C1 segment of cervical spinal cord (tissue), 14 donors: ENCODE data around the gene PPM1H.
A peak's percentile ranks its signal among the peaks of the same experiment; 100 is the strongest.
"Not testable (repeated sequence)": the region's sequence is repeated elsewhere in the genome, so short reads cannot be mapped to it uniquely, and the experiment has no call there.

Experiments
- DNase-seq, 14 donors: peaks; one replicate each; lab custom pipeline; 2025; lab: John Stamatoyannopoulos, UW

PPM1H gene

DNA sequence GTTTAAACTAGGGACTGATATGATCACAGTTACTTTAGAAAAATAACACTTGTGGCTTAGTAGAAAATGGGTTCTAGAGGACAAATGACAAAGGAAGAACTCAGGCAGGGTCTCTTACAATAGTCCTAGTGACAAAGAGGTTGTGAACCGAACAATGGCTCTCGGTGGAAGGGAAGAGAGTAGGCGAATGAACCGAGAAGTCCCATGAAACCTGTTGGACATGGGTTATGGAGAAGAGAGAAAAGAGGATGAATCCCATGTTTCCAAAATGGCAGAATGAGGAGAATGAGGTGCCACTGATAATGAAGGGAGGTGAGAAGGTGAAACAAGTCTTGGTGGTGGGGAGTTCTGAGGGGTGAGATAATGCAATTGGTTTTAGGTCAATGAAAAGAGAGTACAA, 94.1 kb downstream of the PPM1H start:
- DNase-seq: no peak

DNA sequence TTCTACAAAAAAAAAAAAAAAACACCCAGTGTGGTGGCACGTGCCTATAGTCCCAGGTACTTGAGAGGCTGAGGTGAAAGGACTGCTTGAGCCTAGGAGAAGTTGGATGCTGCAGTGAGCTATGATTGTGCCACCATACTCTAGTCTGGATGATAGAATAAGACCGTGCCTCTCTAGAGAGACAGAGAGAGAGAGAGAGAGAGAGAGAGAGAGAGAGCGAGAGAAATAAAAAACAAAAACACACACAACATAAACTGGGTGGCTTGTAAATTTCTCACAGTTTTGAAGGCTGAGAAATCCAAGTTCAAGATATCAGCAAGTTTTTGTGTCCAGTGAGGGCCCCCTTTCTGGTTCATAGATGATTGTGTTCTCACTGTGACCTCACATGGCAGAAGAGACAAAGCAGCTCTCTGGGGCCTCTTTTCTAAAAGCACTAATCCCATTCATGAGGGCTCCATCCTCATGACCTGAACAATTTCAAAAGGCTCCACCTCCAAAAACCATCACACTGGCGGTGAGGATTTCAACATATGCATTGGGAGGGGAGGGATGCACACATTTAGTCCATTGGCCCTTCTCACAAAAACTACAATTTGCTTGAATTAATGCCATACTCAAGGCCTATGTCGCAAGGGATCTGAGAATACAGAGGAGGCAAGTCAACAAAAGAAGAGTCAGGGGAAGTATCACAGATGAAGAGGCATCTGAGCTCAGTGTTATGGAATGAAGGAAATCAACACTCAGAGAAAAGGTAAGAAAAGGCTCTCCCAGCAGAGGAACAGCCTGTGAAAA, 94.9 kb downstream of the PPM1H start:
- no peak for DNase-seq

DNA sequence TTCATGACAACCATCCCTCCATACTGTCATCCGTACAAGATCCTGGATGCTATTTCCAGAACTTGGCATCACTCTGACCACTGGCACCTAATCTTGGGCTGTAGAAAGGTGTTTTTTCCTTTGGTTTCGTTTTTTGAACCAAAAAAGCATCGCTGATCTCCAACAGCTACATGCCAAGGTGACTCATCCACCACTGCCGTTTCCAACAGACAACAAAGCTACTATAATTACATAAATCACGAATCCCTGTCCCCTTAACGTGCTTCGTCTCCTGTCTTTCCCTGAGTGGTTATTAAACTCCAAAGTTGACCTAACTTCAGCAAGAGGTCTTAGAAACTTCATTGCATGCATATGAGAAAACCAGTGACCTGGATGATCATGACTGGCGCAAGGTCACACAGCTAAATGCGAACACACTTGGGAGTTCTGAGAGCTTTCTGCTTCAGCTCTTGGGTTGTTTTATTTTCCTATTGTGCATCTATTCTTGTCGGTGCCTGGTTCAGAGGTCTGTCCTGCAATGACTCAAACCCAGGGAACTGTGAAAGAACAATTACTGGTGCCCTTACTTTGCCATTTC, 99.9 kb downstream of the PPM1H start:
- peak in 2 of 14 donors; percentile 51 to 97 for DNase-seq

DNA sequence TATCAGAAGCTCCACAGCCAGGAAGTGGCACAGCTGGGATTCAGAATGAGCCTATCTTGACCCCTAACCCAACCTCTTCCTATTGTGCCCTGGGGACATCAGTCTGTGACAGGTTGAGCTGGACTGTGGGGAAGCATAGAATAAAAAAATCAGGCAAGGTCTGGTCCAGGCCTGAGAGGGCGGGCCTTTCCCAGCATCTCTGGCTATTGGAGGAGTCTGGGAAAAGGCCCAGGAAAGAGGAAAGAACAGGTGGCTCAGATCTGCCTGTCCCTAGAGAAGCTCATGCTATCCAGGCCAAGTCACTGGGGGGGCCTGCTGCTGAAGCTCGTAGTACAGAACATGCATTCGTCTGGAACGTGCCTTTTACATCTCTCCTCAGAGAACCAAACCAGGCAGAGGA, 100.5 kb downstream of the PPM1H start:
- DNase-seq: peak in 3 of 14 donors; percentile 45 to 99 (median 51)

DNA sequence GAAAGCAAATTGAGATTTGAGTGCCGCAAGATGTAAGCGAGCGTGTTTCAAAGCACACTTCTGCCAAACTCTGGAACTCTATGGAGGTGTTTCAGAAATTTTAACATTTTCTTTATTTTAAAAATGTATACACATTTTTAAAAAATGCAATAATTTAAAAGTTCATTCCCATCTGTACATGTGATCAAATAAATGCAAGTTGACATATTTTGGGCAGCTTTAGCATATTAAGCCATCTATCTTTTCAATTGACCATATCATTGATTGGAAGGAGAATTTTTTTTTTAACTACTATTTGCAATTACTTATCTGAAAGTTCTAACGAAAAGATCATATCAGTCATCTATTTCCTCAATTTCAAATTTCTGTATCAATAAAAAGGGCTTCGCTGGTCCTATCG, 101.3 kb downstream of the PPM1H start:
- no peak for DNase-seq

DNA sequence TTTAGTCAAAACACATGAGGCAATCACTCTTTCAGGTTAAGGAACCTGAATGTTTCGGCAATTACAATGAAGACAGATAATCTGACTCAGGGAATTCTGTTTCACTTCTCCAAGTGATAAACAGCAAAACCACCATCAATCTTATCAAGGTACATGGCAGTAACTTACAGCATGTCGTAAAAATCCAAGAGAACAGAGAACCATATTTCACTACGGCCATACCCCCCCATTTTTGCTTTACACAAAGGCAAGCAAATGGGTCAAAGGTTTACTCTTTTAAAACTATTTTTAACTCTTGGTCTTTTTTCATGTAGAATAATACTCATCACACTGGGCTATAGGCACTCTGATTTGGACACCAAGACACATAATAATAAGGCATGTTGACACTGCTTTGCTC, 102.4 kb downstream of the PPM1H start:
- peak in 1 of 14 donors; percentile 54 for DNase-seq

DNA sequence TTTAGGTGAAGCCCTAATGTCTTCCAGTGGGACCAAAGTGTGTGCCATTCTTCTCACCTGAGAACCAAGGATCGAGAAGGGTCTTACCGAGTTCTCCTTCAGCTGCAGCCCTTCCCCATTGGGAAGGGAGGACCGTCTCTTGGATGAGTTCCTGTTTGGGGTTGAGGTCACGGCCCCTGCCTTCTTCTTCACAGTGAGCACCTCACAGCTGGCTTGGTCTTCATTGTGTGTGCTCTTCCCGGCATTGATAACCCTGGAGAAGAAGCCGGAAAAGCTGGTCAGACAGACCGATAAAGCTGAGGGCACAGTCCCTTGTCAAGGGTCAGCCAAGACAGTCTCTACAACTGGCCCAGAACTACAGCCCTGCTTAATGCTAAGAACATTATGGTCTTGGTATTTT, 102.9 kb downstream of the PPM1H start:
- DNase-seq: no peak

DNA sequence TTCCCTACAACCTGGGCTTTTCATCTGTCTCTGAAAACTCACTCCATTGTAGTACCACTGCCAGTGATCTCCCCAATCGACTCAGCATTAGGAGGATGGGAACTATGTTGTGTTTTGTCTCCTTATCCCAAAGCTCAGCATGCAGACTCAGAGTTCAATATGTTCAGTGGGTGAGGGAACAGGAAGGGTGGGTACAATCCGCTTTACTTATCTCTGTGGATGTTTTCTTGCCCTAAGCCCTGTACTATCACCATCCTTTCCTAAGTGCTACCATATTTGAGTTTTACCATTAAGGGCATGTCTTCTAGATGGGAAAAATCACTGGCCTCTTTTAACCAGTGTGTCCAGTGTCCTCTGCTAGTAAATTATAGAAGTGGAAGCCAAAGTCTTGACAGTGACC, 107.1 kb downstream of the PPM1H start:
- DNase-seq: no peak

DNA sequence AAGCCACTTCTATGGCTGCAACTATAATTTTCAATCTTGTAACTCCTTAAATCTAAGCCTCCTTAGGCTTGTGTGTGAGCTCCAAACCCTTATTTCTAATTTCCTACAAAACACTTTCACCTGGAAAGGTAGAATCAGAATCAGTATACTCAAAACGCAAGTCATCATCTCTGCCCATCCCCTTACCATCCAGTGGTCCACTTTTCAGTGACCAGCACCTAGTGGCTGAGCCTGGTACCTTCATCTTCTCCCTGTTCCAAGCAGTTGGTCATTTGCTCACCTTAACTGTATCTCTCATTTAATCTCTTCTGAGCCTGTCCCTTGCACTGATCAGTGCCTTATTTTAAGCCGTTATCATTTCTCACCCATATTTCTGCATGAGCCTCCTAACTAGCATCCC, 107.9 kb downstream of the PPM1H start:
- DNase-seq: no peak

DNA sequence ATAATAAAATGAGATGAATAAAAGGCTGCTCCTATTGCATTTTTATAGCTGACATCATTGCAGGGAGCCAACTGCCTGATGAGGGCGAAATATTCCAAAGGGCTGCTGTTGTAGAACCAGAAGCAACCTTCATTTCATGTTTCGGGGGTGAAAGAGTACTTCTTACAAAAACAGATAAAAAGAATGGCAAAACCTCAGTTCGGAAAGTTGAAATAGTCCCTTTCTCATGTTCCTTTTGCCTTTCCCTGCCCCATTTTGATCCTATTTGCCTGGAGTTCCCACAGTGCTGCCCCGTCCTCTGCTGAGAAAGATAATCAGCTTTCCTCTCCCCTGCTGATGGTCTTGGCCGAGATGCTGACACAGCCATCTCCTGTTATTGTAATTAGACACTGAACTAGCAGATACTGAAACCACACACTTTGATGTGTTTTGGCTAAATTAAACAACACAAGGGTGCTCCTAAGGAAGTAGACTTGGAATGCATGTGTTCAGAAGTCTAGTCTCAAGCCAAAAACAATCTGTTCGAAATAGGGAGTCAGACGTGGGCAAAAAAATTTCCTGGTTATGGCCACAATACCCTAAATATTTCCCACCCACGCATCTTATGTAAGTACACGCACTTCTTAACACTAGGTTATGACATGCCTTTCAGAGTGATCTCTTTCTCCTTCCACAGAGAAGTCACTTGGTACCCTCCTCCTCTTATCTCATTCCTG, 117.2 kb downstream of the PPM1H start:
- peak in 9 of 14 donors; percentile 7 to 91 (median 29) for DNase-seq

DNA sequence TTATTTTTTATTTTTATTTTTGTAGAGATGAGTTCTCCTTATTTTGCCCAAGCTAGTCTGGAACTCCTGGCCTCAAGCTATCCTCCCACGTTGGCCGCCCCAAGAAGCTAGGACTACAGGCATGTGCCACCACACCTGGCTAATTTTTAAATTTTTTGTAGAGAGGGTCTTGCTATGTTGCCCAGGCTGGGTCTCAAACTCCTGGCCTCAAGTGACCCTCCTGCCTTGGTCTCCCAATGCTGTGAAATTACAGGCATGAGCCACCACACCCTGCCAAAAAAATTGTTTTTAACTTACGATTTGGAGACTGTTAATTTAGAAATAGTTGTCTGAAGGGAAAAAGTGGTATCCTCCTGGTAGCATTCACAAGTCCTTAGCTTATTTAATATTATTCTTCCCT, 120.7 kb downstream of the PPM1H start:
- no peak for DNase-seq

DNA sequence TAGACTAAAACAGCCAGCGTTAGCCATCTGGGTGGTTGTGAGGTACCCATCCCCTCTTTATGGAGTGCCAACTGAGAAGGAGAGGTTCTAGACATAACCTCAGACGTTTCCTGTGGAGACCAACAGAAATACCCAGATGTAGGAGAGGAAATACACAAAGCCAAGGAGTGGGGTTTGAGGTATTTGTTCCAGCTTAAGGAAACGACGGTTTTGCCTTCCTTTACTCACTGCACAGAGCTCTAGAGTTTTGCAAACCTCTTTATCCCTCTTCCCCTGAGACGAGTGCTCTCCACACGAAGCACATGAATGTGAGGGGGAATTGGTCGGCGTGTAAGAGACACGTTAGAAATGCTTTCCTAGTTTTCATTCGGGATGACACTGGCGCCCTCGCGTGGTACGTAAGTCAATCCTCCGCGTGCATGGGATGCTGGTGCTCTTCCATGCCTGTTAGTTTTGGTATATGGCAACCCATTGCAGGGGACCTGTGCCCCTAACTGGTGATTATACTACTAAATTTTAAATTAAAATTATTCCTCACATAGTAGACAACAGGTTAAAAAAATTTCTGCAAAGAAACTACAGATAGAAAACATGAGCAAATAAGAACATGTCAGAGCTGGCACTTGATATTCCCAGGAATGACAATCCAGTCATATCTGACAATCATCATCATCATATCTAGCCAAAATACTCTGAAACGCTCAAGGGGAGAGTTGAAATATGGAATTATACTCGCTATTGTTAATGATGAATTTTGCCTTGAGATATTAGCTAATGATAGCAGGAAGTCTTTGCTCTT, 121.7 kb downstream of the PPM1H start:
- DNase-seq: peak in 11 of 14 donors; percentile 5 to 57 (median 24)

DNA sequence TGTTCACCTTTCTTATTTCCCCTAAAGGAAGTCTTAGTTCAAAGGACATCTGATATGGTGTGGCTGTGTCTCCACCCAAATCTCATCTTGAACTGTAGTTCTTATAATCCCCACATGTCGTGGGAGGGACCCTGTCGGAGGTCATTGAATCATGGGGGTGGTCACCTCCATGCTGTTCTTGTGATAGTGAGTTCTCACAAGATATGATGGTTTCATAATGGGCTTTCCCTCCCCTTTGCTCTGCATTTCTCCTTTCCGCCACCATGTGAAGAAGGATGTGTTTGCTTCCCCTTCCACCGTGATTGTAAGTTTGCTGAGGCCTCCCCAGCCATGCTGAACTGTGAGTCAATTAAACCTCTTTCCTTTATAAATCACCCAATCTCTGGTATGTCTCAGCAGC, 123.5 kb downstream of the PPM1H start:
- not testable (repeated sequence) for DNase-seq

DNA sequence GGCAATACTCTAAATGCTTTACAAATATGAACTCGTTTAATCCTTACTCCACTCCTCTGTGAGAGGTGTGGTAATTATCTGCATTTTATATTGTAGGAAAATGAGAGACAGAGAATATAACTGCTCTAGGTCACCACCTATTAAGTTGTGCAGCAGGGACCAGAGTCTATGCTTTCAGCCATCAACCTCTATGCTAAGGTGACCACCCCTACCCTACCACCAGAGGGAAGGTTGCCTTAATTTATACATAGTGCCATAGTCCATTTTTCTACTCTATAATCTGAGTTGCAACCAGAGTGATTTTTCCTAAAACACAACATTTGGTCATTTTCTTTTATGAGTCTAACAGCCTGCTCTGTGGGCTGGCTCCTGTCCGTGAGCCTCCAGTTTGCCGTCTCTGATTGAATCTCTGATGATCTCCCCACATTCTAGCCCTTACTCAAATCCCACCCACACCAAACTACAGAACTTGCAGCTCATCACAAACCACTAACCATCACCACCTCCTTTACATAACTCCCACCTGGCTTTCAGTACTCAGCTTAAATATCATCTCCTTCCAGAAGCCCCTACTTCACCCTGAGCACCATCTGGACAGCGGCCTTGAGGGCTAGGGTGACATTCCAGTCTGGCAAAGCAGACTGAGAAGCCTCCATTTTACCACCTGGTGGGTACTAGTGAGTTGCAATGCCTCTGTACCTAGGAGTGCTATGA, 126.6 kb downstream of the PPM1H start:
- no peak for DNase-seq

DNA sequence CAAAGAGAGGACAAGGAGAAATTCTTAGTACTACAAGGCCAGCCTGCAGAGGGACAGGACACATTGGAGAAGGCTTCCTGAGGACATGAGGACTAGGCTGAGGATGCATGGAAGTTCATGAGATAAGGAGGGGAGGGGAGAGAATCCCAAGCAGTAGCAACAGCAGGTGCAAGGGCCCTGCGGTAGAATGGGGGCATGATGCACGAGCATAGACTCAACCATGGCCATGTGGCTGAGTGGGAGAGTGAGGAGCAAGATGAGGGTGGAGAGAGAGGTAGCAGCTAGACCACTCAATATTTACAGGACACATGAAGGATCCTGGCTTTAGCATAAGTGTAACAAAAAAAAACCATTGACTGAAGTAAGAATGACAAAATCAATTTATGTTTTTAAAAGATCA, 128.1 kb downstream of the PPM1H start:
- no peak for DNase-seq

DNA sequence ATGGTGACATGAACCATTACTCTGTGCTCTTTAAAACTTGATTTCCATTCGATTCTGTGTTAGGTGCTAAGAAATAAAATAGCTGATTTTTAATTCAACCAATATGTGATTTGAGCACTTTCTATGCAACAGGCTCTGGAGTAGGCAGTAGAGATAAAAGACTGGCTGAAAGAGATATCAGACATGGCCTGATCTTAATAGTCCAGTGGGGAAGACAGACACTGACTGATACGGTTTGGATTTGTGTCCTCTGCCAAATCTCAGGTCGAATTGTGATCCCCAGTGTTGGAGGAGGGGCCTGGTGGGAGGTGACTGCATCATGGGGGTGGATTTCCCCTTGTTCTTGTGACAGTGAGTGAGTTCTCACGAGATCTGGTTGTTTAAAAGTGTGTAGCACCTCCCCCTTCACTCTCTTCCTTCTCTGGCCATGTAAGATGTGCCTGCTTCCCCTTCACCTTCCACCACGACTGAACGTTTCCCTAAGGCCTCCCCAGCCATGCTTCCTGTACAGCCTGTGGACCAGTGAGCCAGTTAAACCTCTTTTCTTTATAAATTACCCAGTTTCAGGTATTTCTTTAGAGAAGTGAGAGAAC, 128.6 kb downstream of the PPM1H start:
- no peak for DNase-seq

DNA sequence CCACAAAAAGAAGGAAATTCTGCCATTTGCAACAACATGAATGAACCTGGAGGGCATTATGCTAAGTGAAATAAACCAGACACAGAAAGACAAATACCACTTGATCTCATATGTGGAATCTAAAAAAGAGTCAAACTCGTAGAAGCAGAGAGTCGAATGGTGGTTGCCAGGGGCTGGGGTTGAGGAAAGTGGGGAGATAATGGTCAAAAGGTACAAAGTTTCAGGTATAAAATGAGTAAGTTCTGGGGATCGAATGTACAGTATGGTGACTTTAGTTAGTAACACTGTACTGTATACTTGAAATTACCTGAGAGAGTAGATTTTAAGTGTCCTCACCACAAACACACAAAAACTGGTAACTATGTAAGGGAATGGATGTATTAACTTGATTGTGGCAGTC, 129.4 kb downstream of the PPM1H start:
- DNase-seq: no peak

DNA sequence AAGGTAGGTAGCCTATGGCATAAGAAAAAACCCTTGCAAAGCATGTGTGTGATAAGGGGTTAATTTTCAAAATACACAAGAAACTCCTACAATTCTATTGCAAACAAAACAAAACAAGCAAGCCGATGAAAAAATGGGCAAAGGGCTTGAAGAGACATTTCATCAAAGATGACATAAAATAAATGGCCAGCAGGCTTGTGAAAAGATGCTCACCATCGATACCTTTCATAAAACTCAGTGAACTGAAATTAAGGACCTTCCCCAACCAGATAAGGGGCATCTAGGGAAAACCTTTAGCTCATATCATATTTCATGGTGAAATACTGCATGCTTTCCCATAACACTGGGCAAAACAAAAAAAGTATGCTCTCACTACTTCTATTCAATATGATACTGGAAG, 131.2 kb downstream of the PPM1H start:
- DNase-seq: no peak

DNA sequence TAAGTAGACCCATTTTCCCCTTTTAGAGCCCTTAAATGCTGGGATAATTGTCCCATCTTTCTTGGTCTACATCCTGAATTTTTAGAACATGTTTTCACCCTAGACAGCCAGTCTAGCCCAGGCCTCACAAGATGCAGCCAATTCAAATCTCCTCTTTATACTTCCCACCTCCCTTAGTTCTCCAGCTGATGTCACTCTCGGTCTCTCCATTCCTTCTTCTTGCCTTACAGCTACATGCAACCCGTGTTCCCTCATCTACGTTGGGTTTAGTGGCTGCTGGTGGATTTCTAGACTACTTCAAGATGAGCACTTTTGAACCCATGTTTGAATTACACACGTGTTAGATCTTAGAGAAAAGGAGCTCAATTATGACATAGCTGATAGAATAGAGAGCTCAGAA, 132.0 kb downstream of the PPM1H start:
- peak in 1 of 14 donors; percentile 56 for DNase-seq

DNA sequence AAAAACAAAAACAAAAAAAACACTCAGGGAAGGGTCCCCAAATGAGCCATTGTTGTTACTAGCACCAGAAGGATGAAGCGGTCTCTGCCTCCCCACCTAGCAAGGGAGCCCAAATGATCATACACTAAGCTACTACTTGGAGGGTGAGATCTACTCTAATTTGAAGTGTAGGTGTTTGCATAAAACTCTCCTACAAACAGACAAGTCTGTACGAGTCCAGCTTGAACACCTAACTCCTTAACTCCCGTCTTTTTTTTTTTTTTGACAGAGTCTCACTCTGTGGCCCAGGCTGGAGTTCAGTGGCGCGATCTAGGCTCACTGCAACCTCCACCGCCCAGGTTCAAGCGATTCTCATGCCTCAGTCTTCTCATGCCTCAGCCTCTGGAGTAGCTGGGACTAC, 132.6 kb downstream of the PPM1H start:
- DNase-seq: no peak

DNA sequence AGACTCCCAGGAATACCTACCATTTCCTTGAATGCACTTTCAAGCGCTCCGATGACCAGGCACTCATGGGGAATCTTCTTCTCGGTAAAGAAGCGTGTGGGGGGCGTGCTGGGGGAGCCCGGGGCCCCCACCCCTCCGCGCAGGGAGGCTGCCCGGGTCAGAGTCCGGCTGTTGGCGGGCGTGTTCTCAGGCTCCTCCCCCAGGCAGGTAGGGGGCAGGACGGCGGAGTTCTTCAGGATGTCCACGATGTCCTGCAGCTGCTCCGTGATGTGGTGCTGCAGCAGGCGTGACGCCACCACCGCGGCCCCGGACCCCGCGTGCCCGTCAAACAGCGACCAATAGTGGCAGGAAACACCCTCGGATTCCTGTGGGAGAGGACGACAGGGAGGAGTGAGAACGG, 133.2 kb downstream of the PPM1H start:
- no peak for DNase-seq
